ENCODE measurements around the gene TPH1.
"Not testable (repeated sequence)": the region's sequence is repeated elsewhere in the genome, so short reads cannot be mapped to it uniquely, and the experiment has no call there.

TPH1 gene

DNA sequence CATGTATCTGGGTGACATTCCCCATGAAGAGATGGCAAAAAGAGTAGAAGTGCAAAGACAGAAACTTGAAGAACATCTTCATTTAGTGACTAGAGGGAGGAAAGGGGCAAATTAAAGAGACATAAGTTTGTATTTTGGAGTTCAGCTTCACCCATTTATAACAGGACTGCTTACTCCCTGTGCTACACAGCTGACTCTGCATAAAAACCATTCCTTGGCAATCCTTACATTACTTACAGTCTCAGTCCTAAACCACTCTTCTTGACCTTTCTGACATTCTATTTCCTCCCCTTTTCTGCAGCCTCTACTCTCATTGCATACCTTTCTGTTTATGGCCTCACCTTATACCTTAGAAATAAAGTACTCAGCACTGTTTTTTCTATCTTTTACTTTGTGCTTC, 26.4 kb downstream of the TPH1 start:
- no peak for DNase-seq

DNA sequence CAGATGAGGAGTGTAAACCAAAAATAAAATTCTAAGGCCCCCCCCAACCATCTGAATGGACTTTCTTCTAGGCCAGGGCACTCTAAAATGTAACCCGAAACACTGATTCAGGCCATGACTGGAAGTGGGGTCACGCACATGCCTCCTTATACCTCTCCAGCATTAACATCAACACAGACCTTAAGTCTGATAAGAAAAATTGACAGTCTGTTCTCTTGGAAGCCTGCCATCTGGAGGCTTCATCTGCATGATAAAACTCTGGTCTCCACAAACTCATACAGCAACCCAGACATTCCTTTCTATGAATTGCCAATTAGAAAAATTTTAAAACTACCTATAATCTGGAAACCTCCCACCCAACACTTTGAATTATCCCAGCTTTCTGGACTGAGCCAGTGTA, 29.3 kb downstream of the TPH1 start:
- DNase-seq = no peak

DNA sequence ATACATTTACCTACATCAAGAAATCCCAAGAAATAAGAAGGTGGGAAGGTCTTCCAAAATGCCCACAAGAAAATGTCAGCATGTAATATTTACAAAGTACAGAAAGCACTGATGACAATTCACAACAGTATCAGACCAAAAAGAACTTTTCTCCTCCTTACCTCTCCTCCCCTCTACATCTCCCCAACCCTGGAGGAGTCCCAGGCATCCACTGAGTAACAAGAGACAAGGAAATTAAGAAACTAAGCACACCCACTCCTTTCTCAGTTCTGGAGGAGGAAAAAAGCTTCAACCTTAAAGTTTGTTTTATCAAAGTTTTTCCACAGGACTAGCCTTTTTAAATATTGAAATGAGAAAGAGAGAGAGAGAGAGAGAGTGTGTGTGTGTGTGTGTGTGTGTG, 31.2 kb downstream of the TPH1 start:
- no peak for DNase-seq

DNA sequence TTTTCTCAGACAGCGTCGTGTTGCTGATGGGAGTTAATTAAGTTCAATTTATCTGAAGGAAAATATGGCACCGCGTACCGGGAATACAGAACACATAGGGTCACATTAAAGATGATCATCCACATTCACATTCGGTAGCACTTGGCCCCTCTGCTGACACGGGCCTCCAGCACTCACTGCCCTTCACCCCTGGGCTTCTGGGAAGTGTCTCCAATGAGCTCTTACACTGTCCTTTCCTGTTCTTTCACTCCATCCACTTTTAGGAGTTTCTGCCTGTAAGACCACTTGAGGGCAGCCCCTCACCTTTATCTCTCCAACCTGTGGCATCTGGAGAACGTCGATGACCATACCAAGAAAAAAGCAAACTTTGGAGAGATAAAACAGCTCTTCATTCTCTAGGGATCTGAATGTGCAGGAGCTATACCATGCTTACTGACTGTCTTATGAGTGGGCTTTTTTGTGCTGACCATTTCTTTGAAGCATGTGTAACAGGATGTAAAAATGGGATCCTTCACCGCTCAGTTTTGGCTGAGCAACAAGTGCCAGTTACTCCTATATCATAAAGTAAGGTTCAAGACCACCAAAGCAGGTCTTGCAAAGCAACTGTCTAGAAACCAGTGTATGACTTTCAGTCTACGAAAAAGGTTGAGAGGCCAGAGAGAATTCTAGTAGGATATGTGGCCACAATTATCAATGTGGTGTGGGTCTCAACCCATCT, 32.1 kb downstream of the TPH1 start:
- DNase-seq = peak; percentile 4

DNA sequence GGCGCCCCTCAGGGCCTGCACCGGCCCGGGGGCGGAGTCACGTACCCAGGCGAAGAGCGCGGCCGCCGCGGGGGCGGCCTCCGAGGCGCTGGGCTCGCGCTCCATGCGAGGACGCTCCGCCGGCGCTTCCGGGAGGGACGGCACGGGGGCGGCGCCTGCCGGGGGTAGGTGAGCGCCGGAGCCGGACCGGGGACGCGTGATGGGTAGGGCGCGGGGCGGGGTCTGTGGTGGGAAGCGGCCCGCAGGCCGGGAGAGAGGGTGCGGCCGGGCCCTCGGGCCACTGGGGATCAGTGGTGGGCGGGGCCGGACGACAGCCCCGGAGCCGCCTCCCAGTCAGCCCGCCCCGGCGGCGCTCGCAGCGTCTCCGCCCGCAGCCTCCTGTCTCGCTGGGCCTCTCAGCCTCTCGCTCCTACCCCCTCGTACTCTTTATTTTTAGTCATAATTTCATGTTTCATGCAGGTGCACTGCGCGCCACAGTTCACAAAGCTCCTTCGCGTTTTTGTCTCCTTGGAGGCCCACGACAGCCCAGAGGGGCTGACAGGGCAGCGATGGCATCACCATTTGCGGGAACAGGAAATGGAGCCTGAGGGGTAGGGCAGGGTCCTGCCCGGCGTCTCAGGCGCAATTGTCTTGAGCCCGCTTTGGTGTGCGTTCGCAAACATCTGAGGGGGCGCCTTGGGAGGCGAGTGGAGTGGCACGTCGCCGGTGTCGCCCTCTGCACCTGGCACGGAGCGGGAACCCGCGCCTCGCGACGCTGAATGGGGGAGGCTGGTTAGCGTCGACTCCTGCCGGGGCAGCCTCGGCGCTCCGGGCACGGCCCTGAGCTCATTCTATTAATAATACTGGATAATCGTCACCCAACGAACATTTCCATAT, 32.9 kb downstream of the TPH1 start, which contains the start of gene SERGEF:
SERGEF (minus strand) TSS at position 142 of the 876 bp plus-strand sequence; CDS start at position 105, 37 bp downstream.
- peak; percentile 89 for DNase-seq

DNA sequence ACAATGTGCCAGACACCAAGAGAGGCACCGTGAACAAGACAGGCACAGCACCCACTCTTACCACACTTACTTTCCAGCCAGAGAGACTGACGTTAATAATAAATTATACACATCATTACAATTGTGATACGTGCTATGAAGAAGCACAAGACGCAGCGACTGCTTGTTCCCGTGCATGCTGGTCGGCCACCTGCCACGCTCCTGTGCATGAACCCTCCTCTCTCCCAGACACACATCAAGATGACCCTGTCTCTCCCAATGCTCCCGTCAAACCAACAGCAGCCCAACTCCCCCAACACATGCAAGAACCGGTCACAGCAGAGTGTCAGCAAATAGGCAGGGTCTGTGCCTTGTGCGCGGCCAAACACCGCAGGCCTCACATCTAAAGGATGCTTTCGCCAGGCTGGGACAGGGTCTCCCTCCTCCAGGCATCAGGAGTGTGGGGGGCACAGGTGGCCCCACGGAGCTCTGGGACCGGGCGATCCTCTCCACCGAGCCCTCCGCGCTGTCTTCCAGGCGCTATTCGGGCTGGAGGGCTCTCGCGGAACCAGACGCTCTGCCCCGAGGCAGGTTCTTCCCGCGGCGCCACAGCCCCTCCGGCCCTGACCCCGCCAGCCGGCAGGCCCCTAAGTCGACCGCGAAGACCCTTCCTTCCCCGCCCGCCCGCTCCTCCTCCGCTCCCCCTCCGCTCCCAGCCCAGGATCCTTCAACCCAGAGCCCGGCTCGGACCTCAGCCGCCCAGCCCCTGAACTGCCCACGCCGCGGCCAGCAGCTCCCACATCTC, 33.8 kb downstream of the TPH1 start:
- DNase-seq = peak; percentile 19

DNA sequence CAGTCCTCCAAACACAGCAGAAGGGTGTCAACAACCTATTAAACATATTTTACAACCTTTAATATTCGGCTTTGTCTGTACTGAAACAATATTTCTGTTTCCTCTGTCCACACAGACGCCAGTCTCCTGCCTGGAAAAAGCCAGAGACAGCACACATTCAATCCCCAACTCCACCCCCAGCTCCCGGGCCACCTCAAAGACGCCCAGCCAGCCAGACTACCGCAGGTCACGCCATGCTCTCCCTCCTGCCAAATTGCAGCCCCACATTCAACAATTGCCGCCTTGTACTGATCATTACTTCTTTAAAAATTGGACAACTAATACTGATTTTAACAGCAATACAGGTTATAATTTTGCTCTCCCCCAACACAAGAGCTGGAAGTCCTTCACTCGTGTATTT, 34.4 kb downstream of the TPH1 start:
- no peak for DNase-seq

DNA sequence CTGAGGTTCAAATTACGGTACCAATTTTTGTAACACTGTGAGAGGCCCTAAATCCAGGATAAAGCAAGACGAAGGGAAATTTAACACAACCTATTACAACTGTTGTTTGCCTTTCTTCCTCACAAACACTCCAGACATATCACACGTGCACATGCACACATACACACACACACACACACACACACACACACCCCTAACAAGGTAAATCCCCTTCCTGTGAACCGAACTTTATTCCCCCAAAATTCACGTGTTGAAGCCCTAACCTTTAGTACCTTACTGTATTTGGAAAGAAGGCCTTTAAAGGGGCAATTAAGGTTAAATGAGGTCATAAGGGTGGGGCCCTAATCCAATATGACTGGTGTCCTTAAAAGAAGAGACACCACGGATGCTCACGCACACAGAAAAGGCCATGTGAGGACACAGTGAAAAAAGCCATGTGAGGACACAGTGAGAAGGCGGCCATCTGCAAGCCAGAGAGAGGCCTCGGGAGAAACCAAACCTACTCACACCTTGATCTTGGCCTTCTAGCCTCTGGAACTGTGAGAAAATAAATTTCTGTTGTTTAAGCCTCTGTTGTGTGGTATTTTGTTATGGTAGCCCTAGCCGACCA, 35.0 kb downstream of the TPH1 start:
- DNase-seq = no peak

DNA sequence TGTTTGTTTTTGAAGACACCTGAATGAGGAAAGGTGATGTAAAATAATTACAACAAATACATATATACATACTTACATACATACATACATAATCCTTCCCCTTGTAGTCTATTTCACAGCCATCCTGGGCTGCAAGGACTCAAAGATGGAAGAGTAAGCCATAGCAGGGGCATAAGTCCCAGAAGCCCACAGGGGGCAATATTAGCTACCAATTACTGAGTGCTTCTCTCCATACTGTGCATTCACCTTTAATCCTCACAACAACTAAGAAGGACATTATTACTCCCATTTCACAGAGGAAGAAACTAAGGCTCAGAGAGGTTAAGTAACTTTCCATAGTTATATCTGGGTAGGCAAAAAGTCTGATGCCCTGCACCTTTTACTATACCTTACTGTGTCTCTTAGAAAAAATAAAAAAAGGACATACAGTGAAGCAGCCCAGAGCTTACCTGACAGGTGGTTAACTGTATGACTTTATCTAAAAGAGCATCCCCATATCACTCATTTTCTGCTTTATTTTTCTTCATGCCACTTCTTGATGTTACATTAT, 35.9 kb downstream of the TPH1 start:
- DNase-seq = no peak

DNA sequence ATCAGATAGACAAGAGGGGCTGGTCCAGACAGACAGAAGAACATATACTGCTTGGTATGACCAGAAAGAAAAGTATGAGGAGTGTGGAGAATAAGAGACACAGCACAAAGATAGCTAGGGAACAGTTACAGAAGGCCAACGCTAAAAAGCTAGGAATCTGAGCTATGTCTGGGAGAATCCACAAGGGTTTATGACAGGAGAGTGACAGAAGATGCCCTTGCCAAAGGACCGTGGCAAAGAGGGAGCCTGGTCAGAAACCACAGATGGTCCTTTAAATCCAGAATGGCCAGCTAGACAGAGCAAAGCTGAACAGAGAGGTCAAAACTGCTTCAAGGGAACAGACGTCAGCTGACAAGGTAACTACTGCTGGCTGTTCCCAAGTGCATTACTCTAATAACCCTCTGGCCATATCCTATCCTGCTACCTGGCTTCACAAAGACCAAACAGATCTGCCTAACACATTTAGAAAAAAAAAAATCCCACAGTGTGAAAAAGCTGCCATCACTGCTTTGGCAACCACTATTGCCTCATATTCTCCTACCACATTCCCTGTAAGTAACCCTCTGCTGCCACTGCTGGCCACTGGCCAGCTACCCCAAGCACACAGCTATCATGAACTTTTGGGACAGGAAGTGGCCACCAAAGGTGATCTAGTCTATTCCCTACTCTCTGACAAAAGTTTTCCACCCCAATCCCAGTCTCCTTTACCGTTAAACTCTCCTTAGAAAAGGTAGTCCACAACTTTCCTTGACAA, 40.5 kb downstream of the TPH1 start:
- DNase-seq = no peak

DNA sequence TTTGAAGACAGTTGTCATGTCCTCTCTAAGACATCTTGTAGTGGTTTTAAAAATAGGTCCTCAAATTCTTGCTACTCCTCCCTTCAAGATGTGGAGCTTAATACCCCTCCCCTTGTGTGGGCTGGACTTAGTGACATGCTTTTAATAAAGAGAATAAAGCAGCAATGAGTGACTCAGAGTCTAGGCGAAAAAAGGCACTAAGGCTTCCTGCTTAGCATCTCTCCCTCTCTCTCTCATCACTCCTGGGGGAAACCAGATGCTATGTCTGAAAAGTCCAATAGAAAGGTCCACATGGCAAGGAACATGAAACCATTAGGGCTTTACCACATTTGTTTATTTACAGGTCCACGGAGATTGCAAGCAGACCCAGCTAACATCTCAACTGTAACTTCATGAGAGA, 44.9 kb downstream of the TPH1 start:
- peak; percentile 31 for DNase-seq

DNA sequence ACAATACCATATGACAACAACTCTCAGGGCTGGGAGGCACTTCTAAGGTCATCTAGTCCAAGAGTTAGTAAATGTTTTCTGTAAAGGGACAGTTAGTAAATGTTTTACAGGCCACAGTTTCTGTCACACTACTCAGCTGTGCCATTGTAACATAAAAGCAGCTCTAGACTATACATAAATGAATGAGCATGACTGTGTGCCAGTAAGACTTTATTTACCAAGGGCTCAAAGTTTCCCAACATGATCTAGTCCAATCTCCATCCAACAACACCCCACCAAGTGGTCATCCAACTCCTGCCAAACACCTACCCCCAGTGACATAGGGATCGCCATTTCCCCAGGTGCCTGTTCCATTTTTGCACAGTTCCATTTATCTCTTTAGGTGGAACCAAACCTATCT, 45.3 kb downstream of the TPH1 start:
- DNase-seq = no peak

DNA sequence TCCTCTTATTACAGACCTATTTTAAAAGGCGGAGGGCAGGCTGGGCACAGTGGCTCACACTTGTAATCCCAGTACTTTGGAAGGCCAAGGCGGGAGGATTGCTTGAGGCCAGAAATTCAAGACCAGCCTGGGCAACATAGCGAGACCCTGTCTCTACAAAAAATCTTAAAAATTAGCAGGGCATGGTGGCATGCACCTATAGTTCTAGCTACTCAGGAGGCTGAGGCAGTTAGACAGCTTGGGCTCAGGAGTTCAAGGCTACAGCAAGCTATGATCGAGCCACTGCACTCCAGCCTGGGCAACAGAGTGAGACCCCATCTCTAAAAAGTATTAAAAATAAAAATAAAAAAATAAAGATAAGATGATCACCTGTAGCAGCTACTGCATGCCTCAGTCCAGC, 45.9 kb downstream of the TPH1 start:
- DNase-seq = not testable (repeated sequence)
